ENCODE results near the gene CCT7.

GRCh38 chr2:73292316-73292905, 58.3 kb downstream of the CCT7 start:
- TF ChIP-seq REST (IDR thresholded peaks at IDR 0.05; ENCODE audit: insufficient read depth in 1 of 2, low read depth in 2 of 2, low read length in 2 of 2): no peak
- no peak for TF ChIP-seq POLR2AphosphoS5 (IDR thresholded peaks at IDR 0.05; ENCODE audit: low read depth, low read length)
- TF ChIP-seq TAF1 (IDR thresholded peaks at IDR 0.05; ENCODE audit: borderline replicate concordance, insufficient read depth, low read length): no peak
